ENCODE measurements around the gene OLFM4.

GRCh38 chr13:53066411-53066810 lies 37.8 kb downstream of the OLFM4 start:
- no peak for TF ChIP-seq POLR2AphosphoS5 (IDR thresholded peaks at IDR 0.05)
- no peak for TF ChIP-seq CTCF (IDR thresholded peaks at IDR 0.05)
- TF ChIP-seq POLR2A (IDR thresholded peaks at IDR 0.05) = no peak
